HEK293 (cell line): ENCODE measurements around the gene OTOS.
A peak's percentile ranks its signal among the peaks of the same experiment; 100 is the strongest.

Source experiments
- CTCF ChIA-PET: fragments of 350-600 bp; formaldehyde crosslinking; extraction: SDS; loops from one replicate; lab custom pipeline; 2021; ENCODE audit warnings: antibody characterized with exemption; lab: Yijun Ruan, JAX
- POLR2A ChIA-PET: fragments of 300-600 bp; formaldehyde crosslinking; extraction: SDS; loops from one replicate; lab custom pipeline; 2020; ENCODE audit warnings: antibody characterized with exemption, inconsistent platforms; lab: Yijun Ruan, JAX
- H3K27ac ChIP-seq: fragments of 200-500 bp; sonication (Bioruptor generic); 2 replicates; pipeline ENCODE4 v1.5.1; 2014; ENCODE audit warnings: low read depth, low read length, control low read depth, inconsistent platforms; ENCODE audit errors: extremely low read depth
- H3K36me3 ChIP-seq, 2 experiments: fragments of 200-500 bp in 1 of 2; sonication (Bioruptor generic) in 1 of 2; 1 replicate in 1 of 2; 2 replicates in 1 of 2; pipeline ENCODE4 v1.5.1; 2014 to 2017; ENCODE audit warnings: inconsistent platforms in 2 of 2, low read length in 2 of 2; ENCODE audit not compliant: control insufficient read depth in 2 of 2, insufficient read depth in 1 of 2
- H3K4me1 ChIP-seq: fragments of 200-500 bp; sonication (Bioruptor generic); 2 replicates; pipeline ENCODE4 v1.5.1; 2014; ENCODE audit warnings: mild to moderate bottlenecking, low read length, inconsistent platforms; ENCODE audit not compliant: control insufficient read depth, insufficient read depth
- H3K4me3 ChIP-seq: 2 replicates; pipeline ENCODE4 v1.5.1; 2011; ENCODE audit warnings: low read depth, mild to moderate bottlenecking, control low read depth, low read length, moderate library complexity
- H3K9me3 ChIP-seq: fragments of 200-500 bp; sonication (Bioruptor generic); 2 replicates; pipeline ENCODE4 v1.5.1; 2014; ENCODE audit warnings: low read depth, low read length, inconsistent platforms; ENCODE audit not compliant: control insufficient read depth, insufficient read depth
- HOXA7 ChIP-seq: sonication (generic); formaldehyde crosslinking; IDR thresholded peaks from 2 replicates; pipeline ENCODE4 v1.8.1; 2022; ENCODE audit warnings: missing genetic modification reagents, borderline replicate concordance
- KLF10 ChIP-seq: fragments of 450-650 bp; IDR thresholded peaks from 2 replicates; pipeline ENCODE4 v1.5.1; 2018; ENCODE audit warnings: missing biosample characterization, mild to moderate bottlenecking, missing genetic modification characterization
- REPIN1 ChIP-seq: fragments of 450-650 bp; formaldehyde crosslinking; IDR thresholded peaks from 2 replicates; pipeline ENCODE4 v1.5.1; 2017; ENCODE audit warnings: missing biosample characterization, missing genetic modification characterization, low read depth
- ZFP69B ChIP-seq: fragments of 450-650 bp; formaldehyde crosslinking; IDR thresholded peaks from 2 replicates; pipeline ENCODE4 v1.5.1; 2016; ENCODE audit warnings: missing biosample characterization, missing genetic modification characterization
- ZNF214 ChIP-seq: fragments of 450-650 bp; formaldehyde crosslinking; IDR thresholded peaks from 2 replicates; pipeline ENCODE4 v1.5.1; 2017; ENCODE audit warnings: missing biosample characterization, mild to moderate bottlenecking, missing genetic modification characterization, borderline replicate concordance
- ZNF223 ChIP-seq: fragments of 450-650 bp; formaldehyde crosslinking; IDR thresholded peaks from 2 replicates; pipeline ENCODE4 v1.5.1; 2016; ENCODE audit warnings: missing biosample characterization, missing genetic modification characterization
- ZNF23 ChIP-seq: fragments of 450-650 bp; formaldehyde crosslinking; IDR thresholded peaks from 2 replicates; pipeline ENCODE4 v1.5.1; 2016; ENCODE audit warnings: missing biosample characterization, missing genetic modification characterization, borderline replicate concordance
- ZNF544 ChIP-seq: fragments of 450-650 bp; formaldehyde crosslinking; IDR thresholded peaks from 2 replicates; pipeline ENCODE4 v1.5.0; 2017; ENCODE audit warnings: missing biosample characterization, missing genetic modification characterization
- ZNF548 ChIP-seq: fragments of 450-650 bp; formaldehyde crosslinking; IDR thresholded peaks from 2 replicates; pipeline ENCODE4 v1.5.1; 2016; ENCODE audit warnings: missing biosample characterization, missing genetic modification characterization
- ZNF645 ChIP-seq: fragments of 450-650 bp; formaldehyde crosslinking; IDR thresholded peaks from 2 replicates; pipeline ENCODE4; 2016; ENCODE audit warnings: missing biosample characterization, missing genetic modification characterization
- ZNF701 ChIP-seq: fragments of 450-650 bp; formaldehyde crosslinking; IDR thresholded peaks from 2 replicates; pipeline ENCODE4 v1.5.1; 2016; ENCODE audit warnings: missing biosample characterization, missing genetic modification characterization
- ZNF707 ChIP-seq: fragments of 450-650 bp; formaldehyde crosslinking; IDR thresholded peaks from 2 replicates; pipeline ENCODE4 v1.5.1; 2016; ENCODE audit warnings: missing biosample characterization, missing genetic modification characterization
- ZNF768 ChIP-seq: fragments of 450-650 bp; formaldehyde crosslinking; IDR thresholded peaks from 2 replicates; pipeline ENCODE4 v1.5.1; 2018; ENCODE audit warnings: missing biosample characterization, mild to moderate bottlenecking, missing genetic modification characterization
- TF ChIP-seq, protein P1 (sequence below): fragments of 450-650 bp; formaldehyde crosslinking; IDR thresholded peaks from 2 replicates; pipeline ENCODE4 v1.5.1; 2016; ENCODE audit warnings: missing biosample characterization, missing genetic modification characterization
- TF ChIP-seq, protein P2 (sequence below): fragments of 450-650 bp; formaldehyde crosslinking; IDR thresholded peaks from 2 replicates; pipeline ENCODE4 v1.5.1; 2016; ENCODE audit warnings: missing biosample characterization, missing genetic modification characterization, borderline replicate concordance
- TF ChIP-seq, protein P3 (sequence below): fragments of 450-650 bp; formaldehyde crosslinking; IDR thresholded peaks from 2 replicates; pipeline ENCODE4 v1.5.1; 2016; ENCODE audit warnings: missing biosample characterization, missing genetic modification characterization

Gene OTOS

DNA sequence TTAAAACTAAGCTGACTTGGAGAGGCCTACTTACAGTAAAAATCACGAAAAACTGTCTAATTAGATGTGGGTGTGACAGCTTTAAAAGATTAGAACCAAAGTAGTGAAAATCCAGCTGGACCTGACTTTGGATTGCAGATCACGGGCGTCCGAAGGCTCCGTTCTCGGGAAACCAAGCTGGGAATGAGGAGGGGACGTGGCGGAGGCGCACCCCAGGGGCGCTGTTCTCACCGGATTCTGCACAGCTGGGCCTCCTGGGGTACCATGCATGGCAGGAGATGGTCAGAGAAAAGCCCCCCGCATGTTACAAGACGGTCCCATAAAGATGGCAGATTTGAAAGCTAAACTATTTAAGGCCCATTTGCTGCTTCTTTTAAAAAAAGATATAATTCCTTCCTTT lies 5.0 kb upstream of the OTOS start:
- no peak overlapping the region for H3K27ac ChIP-seq
- no peaks in the 10 kb centered on the region for H3K36me3 ChIP-seq
- CTCF ChIA-PET, result interaction anchor here (0.6 to 5.3 kb wide), 8 partner anchors 75 to 321 kb away, joined by 3 to 123 read pairs (median 3); no protein-coding TSS in a partner anchor
- TF ChIP-seq, protein P1, sequence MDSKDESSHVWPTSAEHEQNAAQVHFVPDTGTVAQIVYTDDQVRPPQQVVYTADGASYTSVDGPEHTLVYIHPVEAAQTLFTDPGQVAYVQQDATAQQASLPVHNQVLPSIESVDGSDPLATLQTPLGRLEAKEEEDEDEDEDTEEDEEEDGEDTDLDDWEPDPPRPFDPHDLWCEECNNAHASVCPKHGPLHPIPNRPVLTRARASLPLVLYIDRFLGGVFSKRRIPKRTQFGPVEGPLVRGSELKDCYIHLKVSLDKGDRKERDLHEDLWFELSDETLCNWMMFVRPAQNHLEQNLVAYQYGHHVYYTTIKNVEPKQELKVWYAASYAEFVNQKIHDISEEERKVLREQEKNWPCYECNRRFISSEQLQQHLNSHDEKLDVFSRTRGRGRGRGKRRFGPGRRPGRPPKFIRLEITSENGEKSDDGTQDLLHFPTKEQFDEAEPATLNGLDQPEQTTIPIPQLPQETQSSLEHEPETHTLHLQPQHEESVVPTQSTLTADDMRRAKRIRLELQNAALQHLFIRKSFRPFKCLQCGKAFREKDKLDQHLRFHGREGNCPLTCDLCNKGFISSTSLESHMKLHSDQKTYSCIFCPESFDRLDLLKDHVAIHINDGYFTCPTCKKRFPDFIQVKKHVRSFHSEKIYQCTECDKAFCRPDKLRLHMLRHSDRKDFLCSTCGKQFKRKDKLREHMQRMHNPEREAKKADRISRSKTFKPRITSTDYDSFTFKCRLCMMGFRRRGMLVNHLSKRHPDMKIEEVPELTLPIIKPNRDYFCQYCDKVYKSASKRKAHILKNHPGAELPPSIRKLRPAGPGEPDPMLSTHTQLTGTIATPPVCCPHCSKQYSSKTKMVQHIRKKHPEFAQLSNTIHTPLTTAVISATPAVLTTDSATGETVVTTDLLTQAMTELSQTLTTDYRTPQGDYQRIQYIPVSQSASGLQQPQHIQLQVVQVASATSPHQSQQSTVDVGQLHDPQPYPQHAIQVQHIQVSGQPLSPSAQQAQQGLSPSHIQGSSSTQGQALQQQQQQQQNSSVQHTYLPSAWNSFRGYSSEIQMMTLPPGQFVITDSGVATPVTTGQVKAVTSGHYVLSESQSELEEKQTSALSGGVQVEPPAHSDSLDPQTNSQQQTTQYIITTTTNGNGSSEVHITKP (tag by site-specific recombination), result no peak
- no peak for TF ChIP-seq KLF10
- no peak for TF ChIP-seq ZNF23 (tag by site-specific recombination)
- H3K4me3 ChIP-seq, result no peak overlapping the region
- no peaks in the 10 kb centered on the region for H3K9me3 ChIP-seq
- POLR2A ChIA-PET, result no interaction called here
- no peaks in the 10 kb centered on the region for H3K4me1 ChIP-seq

DNA sequence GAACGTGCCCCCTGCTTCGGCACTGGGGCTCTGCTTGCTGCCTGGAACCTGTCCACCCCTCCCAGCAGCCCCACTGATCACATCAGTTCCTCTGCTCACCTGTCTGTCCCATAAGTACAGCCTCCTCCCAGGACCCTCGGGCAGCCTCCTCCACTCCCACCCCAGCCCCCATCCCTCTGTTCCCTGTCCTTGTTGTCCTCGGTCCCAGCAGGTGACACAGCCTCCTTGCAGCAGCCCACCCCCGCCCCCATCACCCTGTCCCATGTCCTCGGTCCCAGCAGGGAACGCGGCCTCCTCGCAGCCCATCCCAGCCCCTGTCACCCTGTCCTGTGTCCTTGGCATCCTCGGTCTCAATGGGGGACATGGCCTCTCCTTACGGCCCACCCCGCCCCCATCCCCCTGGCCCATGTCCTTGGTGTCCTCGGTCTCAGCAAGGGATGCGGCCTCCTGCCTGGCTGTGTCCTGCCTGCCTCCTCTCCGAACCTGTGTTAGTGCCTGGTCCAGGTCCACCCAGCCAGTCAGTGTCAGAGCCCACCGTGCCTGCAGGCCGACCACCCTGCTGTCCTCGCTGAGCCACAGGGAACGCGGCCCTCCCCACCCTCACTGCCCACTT lies 4.3 kb upstream of the OTOS start:
- H3K4me3 ChIP-seq, result no peak overlapping the region
- H3K27ac ChIP-seq, result no peak overlapping the region
- H3K4me1 ChIP-seq, result no peaks in the 10 kb centered on the region
- CTCF ChIA-PET, result interaction anchor here (0.6 to 5.3 kb wide), 17 partner anchors 11 to 326 kb away, joined by 3 to 123 read pairs (median 4); no protein-coding TSS in a partner anchor
- no peaks in the 10 kb centered on the region for H3K36me3 ChIP-seq
- no peaks in the 10 kb centered on the region for H3K9me3 ChIP-seq
- no peak for TF ChIP-seq ZNF768 (tag by site-specific recombination)
- TF ChIP-seq ZNF548 (tag by site-specific recombination), result no peak
- TF ChIP-seq REPIN1, result no peak
- POLR2A ChIA-PET, result no interaction called here

DNA sequence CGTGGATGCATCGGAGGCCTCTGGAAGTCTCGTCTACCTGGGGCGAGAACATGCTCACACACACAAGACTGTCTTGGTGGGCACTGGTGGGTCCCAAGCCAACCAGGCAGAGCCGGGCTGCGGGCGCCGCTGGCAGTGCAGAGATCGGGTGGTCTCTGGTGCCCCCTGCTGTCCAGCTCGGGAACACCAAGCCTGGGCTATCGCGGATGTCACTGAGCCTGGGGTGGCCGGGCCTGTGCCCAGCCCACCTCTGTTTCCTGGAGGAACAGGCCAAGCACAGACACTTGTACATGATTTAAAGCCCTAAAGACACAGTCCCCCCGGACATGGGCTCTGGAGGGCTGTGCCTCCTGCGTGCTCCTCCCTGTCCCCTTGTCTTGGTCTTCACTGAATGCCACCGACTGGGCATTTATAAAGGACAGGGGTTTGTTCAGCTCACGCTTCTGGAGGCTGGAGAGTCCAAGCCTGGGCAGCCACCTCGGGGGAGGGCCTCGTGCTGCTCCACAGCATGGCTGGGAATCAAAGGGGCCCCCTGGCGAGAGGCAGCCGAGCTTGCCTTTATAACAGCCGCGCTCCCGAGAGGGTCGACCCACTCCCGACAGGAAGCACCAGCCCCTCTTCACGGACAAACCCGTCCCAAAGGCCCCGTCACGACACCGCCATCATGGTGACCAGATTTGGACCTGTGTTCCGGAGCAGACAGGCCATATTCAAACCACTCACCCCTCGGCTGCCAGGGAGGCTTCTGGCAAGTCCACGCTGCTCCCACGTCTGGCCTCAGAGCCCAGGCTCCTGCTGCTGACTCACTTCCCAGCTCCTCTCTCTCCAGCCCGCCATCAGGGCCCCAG lies 3.6 kb upstream of the OTOS start:
- Histone ChIP-seq H3K4me1 (no peaks in the 10 kb centered on the region), H3K27ac (no peak overlapping the region), H3K9me3 (no peaks in the 10 kb centered on the region), H3K4me3 (no peak overlapping the region), H3K36me3 (no peaks in the 10 kb centered on the region)
- POLR2A ChIA-PET, result interaction anchor here (1.1 kb wide), 1 partner anchor 119 kb away, joined by 3 read pairs; the partner anchor contains the start of gene NDUFA10
- CTCF ChIA-PET, result interaction anchor here (0.5 to 5.3 kb wide), 25 partner anchors 10 to 1112 kb away, joined by 3 to 123 read pairs (median 4); no protein-coding TSS in a partner anchor
- TF ChIP-seq HOXA7 (CRISPR knock-in tag) (no peak), ZNF223 (tag by site-specific recombination) (no peak), ZNF645 (tag by site-specific recombination) (no peak), ZFP69B (tag by site-specific recombination) (peak; percentile 67; the same call in 1 of the 2 replicates), ZNF701 (tag by site-specific recombination) (no peak), ZNF214 (no peak), ZNF544 (tag by site-specific recombination) (no peak), ZNF707 (tag by site-specific recombination) (no peak)
- TF ChIP-seq, protein P2, sequence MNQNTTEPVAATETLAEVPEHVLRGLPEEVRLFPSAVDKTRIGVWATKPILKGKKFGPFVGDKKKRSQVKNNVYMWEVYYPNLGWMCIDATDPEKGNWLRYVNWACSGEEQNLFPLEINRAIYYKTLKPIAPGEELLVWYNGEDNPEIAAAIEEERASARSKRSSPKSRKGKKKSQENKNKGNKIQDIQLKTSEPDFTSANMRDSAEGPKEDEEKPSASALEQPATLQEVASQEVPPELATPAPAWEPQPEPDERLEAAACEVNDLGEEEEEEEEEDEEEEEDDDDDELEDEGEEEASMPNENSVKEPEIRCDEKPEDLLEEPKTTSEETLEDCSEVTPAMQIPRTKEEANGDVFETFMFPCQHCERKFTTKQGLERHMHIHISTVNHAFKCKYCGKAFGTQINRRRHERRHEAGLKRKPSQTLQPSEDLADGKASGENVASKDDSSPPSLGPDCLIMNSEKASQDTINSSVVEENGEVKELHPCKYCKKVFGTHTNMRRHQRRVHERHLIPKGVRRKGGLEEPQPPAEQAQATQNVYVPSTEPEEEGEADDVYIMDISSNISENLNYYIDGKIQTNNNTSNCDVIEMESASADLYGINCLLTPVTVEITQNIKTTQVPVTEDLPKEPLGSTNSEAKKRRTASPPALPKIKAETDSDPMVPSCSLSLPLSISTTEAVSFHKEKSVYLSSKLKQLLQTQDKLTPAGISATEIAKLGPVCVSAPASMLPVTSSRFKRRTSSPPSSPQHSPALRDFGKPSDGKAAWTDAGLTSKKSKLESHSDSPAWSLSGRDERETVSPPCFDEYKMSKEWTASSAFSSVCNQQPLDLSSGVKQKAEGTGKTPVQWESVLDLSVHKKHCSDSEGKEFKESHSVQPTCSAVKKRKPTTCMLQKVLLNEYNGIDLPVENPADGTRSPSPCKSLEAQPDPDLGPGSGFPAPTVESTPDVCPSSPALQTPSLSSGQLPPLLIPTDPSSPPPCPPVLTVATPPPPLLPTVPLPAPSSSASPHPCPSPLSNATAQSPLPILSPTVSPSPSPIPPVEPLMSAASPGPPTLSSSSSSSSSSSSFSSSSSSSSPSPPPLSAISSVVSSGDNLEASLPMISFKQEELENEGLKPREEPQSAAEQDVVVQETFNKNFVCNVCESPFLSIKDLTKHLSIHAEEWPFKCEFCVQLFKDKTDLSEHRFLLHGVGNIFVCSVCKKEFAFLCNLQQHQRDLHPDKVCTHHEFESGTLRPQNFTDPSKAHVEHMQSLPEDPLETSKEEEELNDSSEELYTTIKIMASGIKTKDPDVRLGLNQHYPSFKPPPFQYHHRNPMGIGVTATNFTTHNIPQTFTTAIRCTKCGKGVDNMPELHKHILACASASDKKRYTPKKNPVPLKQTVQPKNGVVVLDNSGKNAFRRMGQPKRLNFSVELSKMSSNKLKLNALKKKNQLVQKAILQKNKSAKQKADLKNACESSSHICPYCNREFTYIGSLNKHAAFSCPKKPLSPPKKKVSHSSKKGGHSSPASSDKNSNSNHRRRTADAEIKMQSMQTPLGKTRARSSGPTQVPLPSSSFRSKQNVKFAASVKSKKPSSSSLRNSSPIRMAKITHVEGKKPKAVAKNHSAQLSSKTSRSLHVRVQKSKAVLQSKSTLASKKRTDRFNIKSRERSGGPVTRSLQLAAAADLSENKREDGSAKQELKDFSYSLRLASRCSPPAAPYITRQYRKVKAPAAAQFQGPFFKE, result no peak
- TF ChIP-seq, protein P3, sequence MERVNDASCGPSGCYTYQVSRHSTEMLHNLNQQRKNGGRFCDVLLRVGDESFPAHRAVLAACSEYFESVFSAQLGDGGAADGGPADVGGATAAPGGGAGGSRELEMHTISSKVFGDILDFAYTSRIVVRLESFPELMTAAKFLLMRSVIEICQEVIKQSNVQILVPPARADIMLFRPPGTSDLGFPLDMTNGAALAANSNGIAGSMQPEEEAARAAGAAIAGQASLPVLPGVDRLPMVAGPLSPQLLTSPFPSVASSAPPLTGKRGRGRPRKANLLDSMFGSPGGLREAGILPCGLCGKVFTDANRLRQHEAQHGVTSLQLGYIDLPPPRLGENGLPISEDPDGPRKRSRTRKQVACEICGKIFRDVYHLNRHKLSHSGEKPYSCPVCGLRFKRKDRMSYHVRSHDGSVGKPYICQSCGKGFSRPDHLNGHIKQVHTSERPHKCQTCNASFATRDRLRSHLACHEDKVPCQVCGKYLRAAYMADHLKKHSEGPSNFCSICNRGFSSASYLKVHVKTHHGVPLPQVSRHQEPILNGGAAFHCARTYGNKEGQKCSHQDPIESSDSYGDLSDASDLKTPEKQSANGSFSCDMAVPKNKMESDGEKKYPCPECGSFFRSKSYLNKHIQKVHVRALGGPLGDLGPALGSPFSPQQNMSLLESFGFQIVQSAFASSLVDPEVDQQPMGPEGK (tag by site-specific recombination), result no peak
